GM12891 (cell line): ENCODE data around the gene NAPB.

Source experiments
- DNase-seq: peaks from one replicate; pipeline ENCODE4 v3.0.0; 2011; ENCODE audit warnings: low spot score; ENCODE audit not compliant: insufficient read length
- FAIRE-seq: peaks from 2 replicates; lab custom pipeline; 2011; peaks lifted over from hg19 to GRCh38; lab: Jason Lieb, UNC
- PAX5 ChIP-seq: IDR thresholded peaks from 2 replicates; pipeline ENCODE4 v1.6.1; 2011; ENCODE audit warnings: low read length, moderate library complexity, mild to moderate bottlenecking; ENCODE audit not compliant: insufficient read depth, severe bottlenecking
- POLR2A ChIP-seq: IDR thresholded peaks from 2 replicates; pipeline ENCODE4 v1.6.1; 2011; ENCODE audit warnings: low read depth, low read length, control low read depth
- POLR2AphosphoS5 ChIP-seq: IDR thresholded peaks from 2 replicates; pipeline ENCODE4 v1.6.1; 2011; ENCODE audit warnings: low read depth, low read length, control low read depth
- POU2F2 ChIP-seq: IDR thresholded peaks from 2 replicates; pipeline ENCODE4 v1.6.1; 2011; ENCODE audit warnings: low read depth, mild to moderate bottlenecking, control low read depth, low read length, moderate library complexity
- SPI1 ChIP-seq: IDR thresholded peaks from 2 replicates; pipeline ENCODE4 v1.6.1; 2011; ENCODE audit warnings: low read depth, low read length, control low read depth
- TAF1 ChIP-seq: IDR thresholded peaks from 2 replicates; pipeline ENCODE4 v1.6.1; 2011; ENCODE audit warnings: low read depth, low read length, control low read depth

NAPB gene

GRCh38 chr20:23370274-23370673 is 51.0 kb downstream of the NAPB start:
- FAIRE-seq (no peak), DNase-seq (no peak)
- no peak for TF ChIP-seq PAX5
- no peak for TF ChIP-seq POLR2AphosphoS5
- no peak for TF ChIP-seq POLR2A
- no peak for TF ChIP-seq SPI1
- no peak for TF ChIP-seq POU2F2
- no peak for TF ChIP-seq TAF1

GRCh38 chr20:23369072-23369823 is 52.0 kb downstream of the NAPB start:
- no peak for TF ChIP-seq POU2F2
- no peak for TF ChIP-seq SPI1
- no peak for TF ChIP-seq PAX5
- TF ChIP-seq POLR2A: no peak
- no peak for TF ChIP-seq TAF1
- no peak for DNase-seq
- FAIRE-seq: no peak

- TF ChIP-seq SPI1: no peak
- no peak for TF ChIP-seq POLR2A
- no peak for TF ChIP-seq POLR2AphosphoS5
- no peak for TF ChIP-seq TAF1
- no peak for TF ChIP-seq PAX5
- no peak for TF ChIP-seq POU2F2
- FAIRE-seq: no peak
- no peak for DNase-seq
Measured at GRCh38 chr20:23368316-23369071, 52.8 kb downstream of the NAPB start.

GRCh38 chr20:23367770-23368169 is 53.5 kb downstream of the NAPB start:
- no peak for FAIRE-seq
- TF ChIP-seq POU2F2: no peak
- TF ChIP-seq POLR2A: no peak
- TF ChIP-seq POLR2AphosphoS5: no peak
- no peak for DNase-seq

- FAIRE-seq (peak; percentile 89), DNase-seq (no peak)
- TF ChIP-seq SPI1 (peak; percentile 70), POLR2AphosphoS5 (no peak)
Measured at GRCh38 chr20:23366384-23366783, 54.9 kb downstream of the NAPB start.

- FAIRE-seq (no peak), DNase-seq (no peak)
- TF ChIP-seq POLR2A: no peak
Measured at GRCh38 chr20:23365390-23366165, 55.7 kb downstream of the NAPB start.

GRCh38 chr20:23363257-23363649 is 58.0 kb downstream of the NAPB start:
- FAIRE-seq (no peak), DNase-seq (no peak)
- TF ChIP-seq POU2F2 (no peak), SPI1 (no peak), POLR2A (no peak), PAX5 (no peak), TAF1 (no peak), POLR2AphosphoS5 (no peak)

GRCh38 chr20:23362392-23363256 is 58.7 kb downstream of the NAPB start:
- DNase-seq (peak; percentile 39), FAIRE-seq (no peak)
- TF ChIP-seq POU2F2: no peak
- 0 out of 2 replicates have a peak, but pooled peaks have one; percentile 7 for TF ChIP-seq TAF1
- TF ChIP-seq POLR2A: no peak
- TF ChIP-seq POLR2AphosphoS5: no peak

- DNase-seq (peak; percentile 93), FAIRE-seq (peak; percentile 99)
- TF ChIP-seq TAF1 (peak; percentile 67; the same call in 1 of the 2 replicates), POLR2AphosphoS5 (peak; percentile 88; the same call in 1 of the 2 replicates), SPI1 (no peak), POLR2A (peak; percentile 81), POU2F2 (peak; percentile 64)
Measured at GRCh38 chr20:23361476-23362391, 59.6 kb downstream of the NAPB start, which contains the start of gene GZF1. GZF1 (plus strand) TSS chr20:23362182; CDS start chr20:23364384, 2,202 bp downstream.

- FAIRE-seq: no peak
- DNase-seq: no peak
- TF ChIP-seq PAX5 (no peak), POLR2AphosphoS5 (no peak), SPI1 (no peak), POLR2A (no peak), POU2F2 (no peak), TAF1 (no peak)
Measured at GRCh38 chr20:23361119-23361475, 60.2 kb downstream of the NAPB start.
